ENCODE results near the gene WDR93.

WDR93 gene

GRCh38 chr15:89745768-89746167 lies 55.2 kb downstream of the WDR93 start:
- TF ChIP-seq, protein P1, sequence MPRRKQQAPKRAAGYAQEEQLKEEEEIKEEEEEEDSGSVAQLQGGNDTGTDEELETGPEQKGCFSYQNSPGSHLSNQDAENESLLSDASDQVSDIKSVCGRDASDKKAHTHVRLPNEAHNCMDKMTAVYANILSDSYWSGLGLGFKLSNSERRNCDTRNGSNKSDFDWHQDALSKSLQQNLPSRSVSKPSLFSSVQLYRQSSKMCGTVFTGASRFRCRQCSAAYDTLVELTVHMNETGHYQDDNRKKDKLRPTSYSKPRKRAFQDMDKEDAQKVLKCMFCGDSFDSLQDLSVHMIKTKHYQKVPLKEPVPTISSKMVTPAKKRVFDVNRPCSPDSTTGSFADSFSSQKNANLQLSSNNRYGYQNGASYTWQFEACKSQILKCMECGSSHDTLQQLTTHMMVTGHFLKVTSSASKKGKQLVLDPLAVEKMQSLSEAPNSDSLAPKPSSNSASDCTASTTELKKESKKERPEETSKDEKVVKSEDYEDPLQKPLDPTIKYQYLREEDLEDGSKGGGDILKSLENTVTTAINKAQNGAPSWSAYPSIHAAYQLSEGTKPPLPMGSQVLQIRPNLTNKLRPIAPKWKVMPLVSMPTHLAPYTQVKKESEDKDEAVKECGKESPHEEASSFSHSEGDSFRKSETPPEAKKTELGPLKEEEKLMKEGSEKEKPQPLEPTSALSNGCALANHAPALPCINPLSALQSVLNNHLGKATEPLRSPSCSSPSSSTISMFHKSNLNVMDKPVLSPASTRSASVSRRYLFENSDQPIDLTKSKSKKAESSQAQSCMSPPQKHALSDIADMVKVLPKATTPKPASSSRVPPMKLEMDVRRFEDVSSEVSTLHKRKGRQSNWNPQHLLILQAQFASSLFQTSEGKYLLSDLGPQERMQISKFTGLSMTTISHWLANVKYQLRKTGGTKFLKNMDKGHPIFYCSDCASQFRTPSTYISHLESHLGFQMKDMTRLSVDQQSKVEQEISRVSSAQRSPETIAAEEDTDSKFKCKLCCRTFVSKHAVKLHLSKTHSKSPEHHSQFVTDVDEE (CRISPR knock-in tag; IDR thresholded peaks at IDR 0.05), result no peak
- TF ChIP-seq ISL1 (CRISPR knock-in tag; IDR thresholded peaks at IDR 0.05) (no peak), ZC3H10 (CRISPR knock-in tag; IDR thresholded peaks at IDR 0.05) (no peak), OSR1 (CRISPR knock-in tag; IDR thresholded peaks at IDR 0.05) (no peak), ZNF565 (CRISPR knock-in tag; conservative IDR thresholded peaks at IDR 0.05; ENCODE audit: low read depth) (no peak), CSRNP3 (CRISPR knock-in tag; IDR thresholded peaks at IDR 0.05) (no peak), ZNF8 (CRISPR knock-in tag; IDR thresholded peaks at IDR 0.05) (no peak), GLIS3 (CRISPR knock-in tag; IDR thresholded peaks at IDR 0.05) (no peak), TCF4 (CRISPR knock-in tag; IDR thresholded peaks at IDR 0.05; ENCODE audit: borderline replicate concordance) (no peak), ARNTL (CRISPR knock-in tag; IDR thresholded peaks at IDR 0.05; ENCODE audit: borderline replicate concordance, low read depth) (no peak), ESRRG (CRISPR knock-in tag; IDR thresholded peaks at IDR 0.05) (no peak), PPARA (CRISPR knock-in tag; IDR thresholded peaks at IDR 0.05; ENCODE audit: borderline replicate concordance) (no peak), ZNF70 (CRISPR knock-in tag; IDR thresholded peaks at IDR 0.05) (no peak), ZFP30 (CRISPR knock-in tag; IDR thresholded peaks at IDR 0.05) (no peak), TOX (CRISPR knock-in tag; IDR thresholded peaks at IDR 0.05; ENCODE audit: borderline replicate concordance) (no peak), CREB5 (CRISPR knock-in tag; IDR thresholded peaks at IDR 0.05; ENCODE audit: low read depth) (no peak), RARB (CRISPR knock-in tag; IDR thresholded peaks at IDR 0.05) (no peak)
- no peak for ATAC-seq

GRCh38 chr15:89746386-89746780 lies 55.8 kb downstream of the WDR93 start:
- ATAC-seq, result no peak
- TF ChIP-seq PPARA (CRISPR knock-in tag; IDR thresholded peaks at IDR 0.05; ENCODE audit: borderline replicate concordance) (no peak), ISL1 (CRISPR knock-in tag; IDR thresholded peaks at IDR 0.05) (no peak), SNAI2 (CRISPR knock-in tag; IDR thresholded peaks at IDR 0.05) (no peak), POU6F1 (CRISPR knock-in tag; IDR thresholded peaks at IDR 0.05; ENCODE audit: borderline replicate concordance, low read depth) (no peak), ESRRG (CRISPR knock-in tag; IDR thresholded peaks at IDR 0.05) (no peak), TCF4 (CRISPR knock-in tag; IDR thresholded peaks at IDR 0.05; ENCODE audit: borderline replicate concordance) (no peak), CSRNP3 (CRISPR knock-in tag; IDR thresholded peaks at IDR 0.05) (no peak), ZNF8 (CRISPR knock-in tag; IDR thresholded peaks at IDR 0.05) (no peak), TOX (CRISPR knock-in tag; IDR thresholded peaks at IDR 0.05; ENCODE audit: borderline replicate concordance) (no peak), OSR1 (CRISPR knock-in tag; IDR thresholded peaks at IDR 0.05) (no peak), ZNF565 (CRISPR knock-in tag; conservative IDR thresholded peaks at IDR 0.05; ENCODE audit: low read depth) (no peak), ZFP3 (CRISPR knock-in tag; IDR thresholded peaks at IDR 0.05) (no peak), ZNF70 (CRISPR knock-in tag; IDR thresholded peaks at IDR 0.05) (no peak), CSDC2 (CRISPR knock-in tag; IDR thresholded peaks at IDR 0.05) (no peak), PATZ1 (CRISPR knock-in tag; IDR thresholded peaks at IDR 0.05; ENCODE audit: borderline replicate concordance) (no peak), ZFP30 (CRISPR knock-in tag; IDR thresholded peaks at IDR 0.05) (no peak)
- TF ChIP-seq, protein P1 (CRISPR knock-in tag; IDR thresholded peaks at IDR 0.05), result no peak

All from SK-N-SH treated with all-trans-retinoic acid at 6 μM for 48 hours (cell line).